Measurements from ENCODE around the gene PSMD9.

Gene PSMD9

DNA sequence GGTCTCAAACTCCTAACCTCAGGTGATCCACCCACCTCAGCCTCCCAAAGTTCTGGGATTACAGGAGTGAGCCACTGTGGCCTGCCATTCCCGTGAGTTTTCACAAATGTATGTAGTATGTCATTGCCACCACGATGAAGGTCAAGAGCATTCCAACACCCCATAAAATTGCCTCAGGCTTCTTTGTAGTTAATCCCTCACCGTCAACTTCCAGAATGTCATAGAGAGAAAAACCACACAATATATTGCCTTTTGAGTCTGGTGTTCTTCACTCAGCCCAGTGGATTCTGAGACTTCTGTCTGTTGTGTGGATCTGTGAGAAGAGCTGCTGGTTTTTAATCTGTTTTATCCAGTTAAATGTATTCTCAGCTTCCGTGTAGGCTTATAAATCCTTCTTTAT, 17.2 kb downstream of the PSMD9 start:
- no peak for DNase-seq (ENCODE audit: low spot score)
- in situ Hi-C loops (cut with MboI; ENCODE audit: low sequenced_read_pairs, unreplicated experiment): no loop called here
- TF ChIP-seq, protein P1, sequence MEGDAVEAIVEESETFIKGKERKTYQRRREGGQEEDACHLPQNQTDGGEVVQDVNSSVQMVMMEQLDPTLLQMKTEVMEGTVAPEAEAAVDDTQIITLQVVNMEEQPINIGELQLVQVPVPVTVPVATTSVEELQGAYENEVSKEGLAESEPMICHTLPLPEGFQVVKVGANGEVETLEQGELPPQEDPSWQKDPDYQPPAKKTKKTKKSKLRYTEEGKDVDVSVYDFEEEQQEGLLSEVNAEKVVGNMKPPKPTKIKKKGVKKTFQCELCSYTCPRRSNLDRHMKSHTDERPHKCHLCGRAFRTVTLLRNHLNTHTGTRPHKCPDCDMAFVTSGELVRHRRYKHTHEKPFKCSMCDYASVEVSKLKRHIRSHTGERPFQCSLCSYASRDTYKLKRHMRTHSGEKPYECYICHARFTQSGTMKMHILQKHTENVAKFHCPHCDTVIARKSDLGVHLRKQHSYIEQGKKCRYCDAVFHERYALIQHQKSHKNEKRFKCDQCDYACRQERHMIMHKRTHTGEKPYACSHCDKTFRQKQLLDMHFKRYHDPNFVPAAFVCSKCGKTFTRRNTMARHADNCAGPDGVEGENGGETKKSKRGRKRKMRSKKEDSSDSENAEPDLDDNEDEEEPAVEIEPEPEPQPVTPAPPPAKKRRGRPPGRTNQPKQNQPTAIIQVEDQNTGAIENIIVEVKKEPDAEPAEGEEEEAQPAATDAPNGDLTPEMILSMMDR (IDR thresholded peaks at IDR 0.05; ENCODE audit: borderline replicate concordance, control extremely low read depth, extremely low read depth, insufficient read depth, missing control alignments): no peak

DNA sequence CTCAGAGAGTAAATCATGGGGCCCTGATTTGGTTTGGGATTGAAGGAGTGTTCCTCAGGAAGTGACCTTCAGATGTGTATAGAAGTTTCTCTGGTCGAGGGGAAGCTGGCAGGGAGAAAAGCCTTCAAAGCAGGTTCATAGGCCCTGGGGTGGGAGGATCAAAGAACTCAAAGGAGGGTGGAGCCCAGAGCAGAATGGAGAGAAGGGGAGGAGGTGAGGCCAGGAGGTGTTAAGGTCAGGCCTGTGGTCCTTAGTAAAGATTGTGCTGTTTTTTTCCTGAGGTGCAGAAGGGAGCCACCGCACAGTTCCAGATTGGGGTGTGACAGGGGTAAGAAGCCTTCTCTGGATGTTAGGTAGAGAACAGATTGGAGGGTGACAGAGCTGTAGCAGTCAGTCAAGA, 20.1 kb downstream of the PSMD9 start:
- TF ChIP-seq, protein P1 (IDR thresholded peaks at IDR 0.05; ENCODE audit: borderline replicate concordance, control extremely low read depth, extremely low read depth, insufficient read depth, missing control alignments): no peak
- in situ Hi-C loops (cut with MboI; ENCODE audit: low sequenced_read_pairs, unreplicated experiment): no loop called here
- DNase-seq (ENCODE audit: low spot score): no peak

DNA sequence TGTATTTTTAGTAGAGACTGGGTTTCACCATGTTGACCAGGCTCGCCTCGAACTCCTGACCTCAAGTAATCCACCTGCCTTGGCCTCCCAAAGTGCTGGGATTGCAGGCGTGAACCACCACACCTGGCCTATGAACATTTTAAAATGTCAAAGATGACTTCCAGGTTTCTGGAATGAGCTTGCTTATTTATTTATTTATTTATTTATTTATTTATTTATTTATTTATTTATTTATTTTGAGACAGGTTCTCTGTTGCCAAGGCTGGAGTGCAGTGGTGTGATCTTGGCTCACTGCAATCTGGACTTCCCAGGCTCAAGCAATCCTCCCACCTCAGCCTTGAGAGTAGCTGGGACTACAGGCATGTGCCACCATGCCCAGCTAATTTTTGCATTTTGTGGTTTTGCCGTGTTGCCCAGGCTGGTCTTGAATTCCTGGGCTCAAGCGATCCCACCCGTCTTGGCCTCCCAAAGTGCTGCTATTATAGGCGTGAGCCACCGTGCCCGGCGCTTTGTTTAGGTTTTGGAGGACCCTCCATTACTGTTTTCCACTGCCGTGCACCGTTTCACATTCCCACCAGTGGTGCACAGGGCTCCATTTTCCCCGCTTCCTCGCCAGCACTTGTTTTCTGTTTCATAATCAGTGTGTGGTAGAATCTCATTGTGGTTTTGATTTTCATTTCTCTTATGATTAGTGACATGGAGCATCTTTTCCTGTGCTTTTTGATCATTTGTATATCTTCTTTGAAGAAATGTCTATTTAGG, 23.4 kb downstream of the PSMD9 start:
- in situ Hi-C loops (cut with MboI; ENCODE audit: low sequenced_read_pairs, unreplicated experiment): no loop called here
- DNase-seq (ENCODE audit: low spot score): no peak
- TF ChIP-seq, protein P1 (IDR thresholded peaks at IDR 0.05; ENCODE audit: borderline replicate concordance, control extremely low read depth, extremely low read depth, insufficient read depth, missing control alignments): no peak

DNA sequence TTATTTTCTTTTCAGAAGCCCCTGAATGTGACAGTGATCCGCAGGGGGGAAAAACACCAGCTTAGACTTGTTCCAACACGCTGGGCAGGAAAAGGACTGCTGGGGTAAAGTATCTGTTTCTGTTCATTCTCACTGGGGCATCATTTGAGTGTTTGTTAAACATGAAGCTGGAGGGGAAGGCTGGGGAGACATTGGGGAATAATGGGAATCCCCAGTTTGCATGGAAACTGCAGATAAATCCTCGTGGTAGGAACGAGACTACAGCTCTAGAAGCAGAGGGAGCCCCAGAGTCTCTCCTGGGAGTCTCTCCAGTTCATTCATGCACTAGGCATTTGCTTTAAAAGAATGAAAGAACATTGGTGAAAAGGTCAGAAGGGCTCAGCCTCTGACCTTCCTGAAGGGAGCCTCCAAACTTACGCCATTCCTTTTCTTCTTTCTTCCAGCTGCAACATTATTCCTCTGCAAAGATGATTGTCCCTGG, 27.3 kb downstream of the PSMD9 start:
- in situ Hi-C loops (cut with MboI; ENCODE audit: low sequenced_read_pairs, unreplicated experiment): no loop called here
- TF ChIP-seq, protein P1 (IDR thresholded peaks at IDR 0.05; ENCODE audit: borderline replicate concordance, control extremely low read depth, extremely low read depth, insufficient read depth, missing control alignments): no peak
- DNase-seq (ENCODE audit: low spot score): no peak

DNA sequence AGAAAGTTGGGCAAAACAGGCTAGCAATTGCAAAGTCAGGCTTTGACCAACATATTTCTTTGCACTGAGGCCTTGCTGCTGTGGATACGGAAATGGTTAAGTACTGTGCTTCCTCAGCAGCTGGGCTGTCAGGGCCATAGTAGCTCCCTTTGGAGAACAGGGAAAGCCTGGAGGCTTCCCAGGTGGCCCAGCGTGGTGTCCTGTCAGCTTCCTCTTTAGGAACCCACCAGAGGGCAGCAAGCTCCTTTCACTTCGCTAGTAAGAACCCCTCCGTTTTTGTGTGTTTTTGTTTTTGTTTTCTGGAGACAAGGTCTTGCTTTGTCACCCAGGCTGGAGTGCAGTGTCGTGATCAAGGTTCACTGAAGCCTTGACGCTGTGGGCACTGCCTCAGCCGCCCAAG, 28.1 kb downstream of the PSMD9 start:
- no peak for DNase-seq (ENCODE audit: low spot score)
- TF ChIP-seq, protein P1 (IDR thresholded peaks at IDR 0.05; ENCODE audit: borderline replicate concordance, control extremely low read depth, extremely low read depth, insufficient read depth, missing control alignments): peak; percentile 1
- in situ Hi-C loops (cut with MboI; ENCODE audit: low sequenced_read_pairs, unreplicated experiment): no loop called here

DNA sequence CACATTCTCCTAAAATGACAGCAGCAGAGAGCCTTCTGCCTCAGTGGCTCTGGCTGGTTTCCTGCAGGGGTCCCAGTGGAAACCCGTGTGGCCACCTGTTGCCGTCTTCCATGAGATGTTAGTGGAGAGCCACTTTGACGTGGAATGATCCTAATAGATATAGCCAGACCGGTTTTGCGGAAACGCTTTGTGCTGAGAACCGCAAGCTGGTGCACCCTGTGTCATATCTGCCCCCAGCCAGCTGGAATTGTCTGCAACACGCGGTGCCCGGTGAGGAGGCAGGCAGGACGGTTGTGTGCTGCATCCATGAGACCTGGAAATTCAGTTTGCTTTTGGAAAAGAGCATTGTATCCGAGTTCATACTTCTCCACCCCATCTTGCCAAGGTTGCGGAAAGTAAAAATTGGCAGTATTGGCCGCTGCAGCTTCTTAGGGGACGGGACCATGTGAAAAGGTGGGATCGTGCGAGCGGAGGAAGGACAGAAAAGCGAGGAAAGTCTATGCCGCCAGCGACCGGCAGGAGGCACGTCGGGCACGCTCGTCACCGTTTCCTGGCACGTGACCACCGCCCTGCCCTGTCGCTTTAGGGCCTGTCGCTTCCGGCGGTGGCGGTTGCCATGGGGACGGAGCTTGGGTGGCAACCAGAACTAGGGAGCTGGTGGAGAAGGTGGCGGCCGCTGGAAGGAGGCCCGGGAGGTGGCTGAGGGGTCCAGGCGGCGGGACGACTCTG, 29.5 kb downstream of the PSMD9 start, which contains the start of gene CFAP251:
Gene CFAP251 (plus strand): TSS at position 643 of the 729 bp plus-strand sequence. CDS start 2,714 bp downstream, outside the sequence.
- DNase-seq (ENCODE audit: low spot score): peak; percentile 97
- in situ Hi-C loops (cut with MboI; ENCODE audit: low sequenced_read_pairs, unreplicated experiment): no loop called here
- TF ChIP-seq, protein P1 (IDR thresholded peaks at IDR 0.05; ENCODE audit: borderline replicate concordance, control extremely low read depth, extremely low read depth, insufficient read depth, missing control alignments): peak; percentile 61
